Vagina (tissue), 2 donors: ENCODE measurements around the gene ASB16.

Experiments
- POLR2A ChIP-seq, 2 donors: fragments of 450-650 bp; IDR thresholded peaks; one replicate each; pipeline ENCODE4 v1.6.1; 2017; ENCODE audit warnings: antibody characterized with exemption in 2 of 2, mild to moderate bottlenecking in 2 of 2, moderate library complexity in 2 of 2
- POLR2AphosphoS5 ChIP-seq, 2 donors: sonication (generic); formaldehyde crosslinking; IDR thresholded peaks; one replicate each; pipeline ENCODE4 v1.9.0; 2017; ENCODE audit warnings: antibody characterized with exemption in 2 of 2, mild to moderate bottlenecking in 2 of 2, low read depth in 1 of 2; ENCODE audit not compliant: insufficient read depth in 1 of 2
- TF ChIP-seq, protein P1 (sequence below), 3 experiments: fragments of 450-650 bp in 2 of 3; fragments of 200-600 bp in 1 of 3; sonication (generic) in 1 of 3; IDR thresholded peaks; one replicate each; pipeline ENCODE4 v1.5.1; 2017 to 2019; ENCODE audit warnings: antibody characterized with exemption in 3 of 3, mild to moderate bottlenecking in 2 of 3, moderate library complexity in 2 of 3

DNA sequence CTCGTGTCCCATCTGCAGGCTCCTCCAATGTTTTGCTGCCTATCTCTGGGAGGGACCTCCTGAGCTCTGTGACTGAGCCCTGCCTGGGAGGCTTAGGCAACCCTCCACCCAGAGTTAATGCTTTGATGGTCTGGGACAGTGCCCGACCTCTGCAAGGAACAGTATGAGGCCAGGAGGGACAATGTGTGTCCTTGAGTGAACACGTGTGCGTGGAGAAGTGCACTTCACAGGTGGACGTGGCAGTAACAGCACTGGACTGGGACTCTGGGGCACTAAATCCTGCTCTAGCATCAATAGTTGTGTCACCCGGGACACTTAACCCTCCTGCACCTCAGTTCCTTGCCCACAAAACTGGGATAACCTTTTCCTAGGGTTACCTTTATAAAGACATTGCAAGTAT lies 44.4 kb downstream of the ASB16 start:
- TF ChIP-seq POLR2A (IDR thresholded peaks at IDR 0.05) (no peak), POLR2AphosphoS5 (IDR thresholded peaks at IDR 0.05; ENCODE audit: insufficient read depth in 1 of 2, low read depth in 1 of 2) (no peak)
- TF ChIP-seq, protein P1, sequence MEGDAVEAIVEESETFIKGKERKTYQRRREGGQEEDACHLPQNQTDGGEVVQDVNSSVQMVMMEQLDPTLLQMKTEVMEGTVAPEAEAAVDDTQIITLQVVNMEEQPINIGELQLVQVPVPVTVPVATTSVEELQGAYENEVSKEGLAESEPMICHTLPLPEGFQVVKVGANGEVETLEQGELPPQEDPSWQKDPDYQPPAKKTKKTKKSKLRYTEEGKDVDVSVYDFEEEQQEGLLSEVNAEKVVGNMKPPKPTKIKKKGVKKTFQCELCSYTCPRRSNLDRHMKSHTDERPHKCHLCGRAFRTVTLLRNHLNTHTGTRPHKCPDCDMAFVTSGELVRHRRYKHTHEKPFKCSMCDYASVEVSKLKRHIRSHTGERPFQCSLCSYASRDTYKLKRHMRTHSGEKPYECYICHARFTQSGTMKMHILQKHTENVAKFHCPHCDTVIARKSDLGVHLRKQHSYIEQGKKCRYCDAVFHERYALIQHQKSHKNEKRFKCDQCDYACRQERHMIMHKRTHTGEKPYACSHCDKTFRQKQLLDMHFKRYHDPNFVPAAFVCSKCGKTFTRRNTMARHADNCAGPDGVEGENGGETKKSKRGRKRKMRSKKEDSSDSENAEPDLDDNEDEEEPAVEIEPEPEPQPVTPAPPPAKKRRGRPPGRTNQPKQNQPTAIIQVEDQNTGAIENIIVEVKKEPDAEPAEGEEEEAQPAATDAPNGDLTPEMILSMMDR (IDR thresholded peaks at IDR 0.05), result no peak
